GM12892 (cell line): ENCODE measurements around the gene UNC5A.

Experiments used
- POLR2A ChIP-seq: IDR thresholded peaks from 2 replicates; pipeline ENCODE4 v1.6.1; 2011; ENCODE audit warnings: low read depth, low read length, control low read depth
- POLR2AphosphoS5 ChIP-seq: IDR thresholded peaks from 2 replicates; pipeline ENCODE4 v1.6.1; 2011; ENCODE audit warnings: low read depth, low read length, control low read depth

DNA sequence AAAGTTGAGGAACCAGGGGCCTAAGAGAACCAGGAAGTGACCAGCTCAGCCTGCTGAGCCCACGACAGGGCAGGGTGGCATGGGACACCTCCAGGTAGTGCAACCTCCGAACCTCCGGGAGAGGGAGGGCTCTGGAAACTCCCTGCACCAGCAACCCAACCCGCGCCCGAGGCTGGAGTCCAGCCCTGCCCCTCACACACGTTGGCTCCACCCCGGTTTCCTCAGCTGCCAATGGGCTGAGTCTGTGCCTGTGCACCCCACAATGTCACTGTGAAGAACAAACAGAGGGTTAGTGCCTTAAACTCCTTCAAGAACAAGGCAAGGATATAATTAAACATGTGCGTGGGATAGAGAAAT, 17.0 kb upstream of the UNC5A start:
- no peak for TF ChIP-seq POLR2A
- no peak for TF ChIP-seq POLR2AphosphoS5
